Measurements from ENCODE around the gene RGS7.
"Not testable (repeated sequence)": the region's sequence is repeated elsewhere in the genome, so short reads cannot be mapped to it uniquely, and the experiment has no call there.

RGS7 gene

GRCh38 chr1:240776237-240776636 lies 580.8 kb downstream of the RGS7 start:
- no peak for DNase-seq (ENCODE audit: low spot score)

GRCh38 chr1:240772131-240772530 lies 584.9 kb downstream of the RGS7 start:
- no peak for DNase-seq (ENCODE audit: low spot score)

- DNase-seq (ENCODE audit: low spot score), result no peak
These were observed 585.6 kb downstream of the RGS7 start for GRCh38 chr1:240771450-240771849.

GRCh38 chr1:240768979-240769378 lies 588.0 kb downstream of the RGS7 start:
- DNase-seq (ENCODE audit: low spot score), result no peak

GRCh38 chr1:240766831-240767230 lies 590.2 kb downstream of the RGS7 start:
- peak; percentile 36 for DNase-seq (ENCODE audit: low spot score)

- peak; percentile 50 for DNase-seq (ENCODE audit: low spot score)
These were observed 591.2 kb downstream of the RGS7 start for GRCh38 chr1:240765732-240766363.

GRCh38 chr1:240763771-240764170 lies 593.2 kb downstream of the RGS7 start:
- no peak for DNase-seq (ENCODE audit: low spot score)

- DNase-seq (ENCODE audit: low spot score), result not testable (repeated sequence)
These were observed 593.9 kb downstream of the RGS7 start for GRCh38 chr1:240763095-240763494.

GRCh38 chr1:240762471-240762987 lies 594.5 kb downstream of the RGS7 start:
- not testable (repeated sequence) for DNase-seq (ENCODE audit: low spot score)

GRCh38 chr1:240758777-240759176 lies 598.2 kb downstream of the RGS7 start:
- DNase-seq (ENCODE audit: low spot score), result not testable (repeated sequence)

- DNase-seq (ENCODE audit: low spot score), result no peak
These were observed 598.7 kb downstream of the RGS7 start for GRCh38 chr1:240758296-240758695.

GRCh38 chr1:240747907-240748306 lies 609.1 kb downstream of the RGS7 start:
- no peak for DNase-seq (ENCODE audit: low spot score)

GRCh38 chr1:240743705-240744104 lies 613.3 kb downstream of the RGS7 start:
- no peak for DNase-seq (ENCODE audit: low spot score)

- DNase-seq (ENCODE audit: low spot score), result peak; percentile 23
These were observed 617.3 kb downstream of the RGS7 start for GRCh38 chr1:240739754-240740153.

GRCh38 chr1:240739139-240739538 lies 617.9 kb downstream of the RGS7 start:
- peak; percentile 31 for DNase-seq (ENCODE audit: low spot score)

GRCh38 chr1:240737766-240738265 lies 619.2 kb downstream of the RGS7 start:
- peak; percentile 14 for DNase-seq (ENCODE audit: low spot score)

- peak; percentile 62 for DNase-seq (ENCODE audit: low spot score)
These were observed 619.7 kb downstream of the RGS7 start for GRCh38 chr1:240737298-240737697.

- not testable (repeated sequence) for DNase-seq (ENCODE audit: low spot score)
These were observed 622.3 kb downstream of the RGS7 start for GRCh38 chr1:240734705-240735104.

GRCh38 chr1:240734001-240734400 lies 623.0 kb downstream of the RGS7 start:
- DNase-seq (ENCODE audit: low spot score), result no peak

- DNase-seq (ENCODE audit: low spot score), result peak; percentile 75
These were observed 624.6 kb downstream of the RGS7 start for GRCh38 chr1:240732390-240732789.
